ENCODE data around the gene RFFL. TPM values are rescaled to one million over a fixed set of nuclear protein-coding genes. Genes with fewer than 3 reads are reported as not detected.

RFFL gene
- total RNA-seq, 6 donors from 2014 or later, result 17.6 to 30.8 (median 25.3) TPM

GRCh38 chr17:34997355-34997862 is 66.1 kb downstream of the RFFL start:
- no peak for TF ChIP-seq POLR2AphosphoS5 (IDR thresholded peaks at IDR 0.05)
- TF ChIP-seq, protein P1, sequence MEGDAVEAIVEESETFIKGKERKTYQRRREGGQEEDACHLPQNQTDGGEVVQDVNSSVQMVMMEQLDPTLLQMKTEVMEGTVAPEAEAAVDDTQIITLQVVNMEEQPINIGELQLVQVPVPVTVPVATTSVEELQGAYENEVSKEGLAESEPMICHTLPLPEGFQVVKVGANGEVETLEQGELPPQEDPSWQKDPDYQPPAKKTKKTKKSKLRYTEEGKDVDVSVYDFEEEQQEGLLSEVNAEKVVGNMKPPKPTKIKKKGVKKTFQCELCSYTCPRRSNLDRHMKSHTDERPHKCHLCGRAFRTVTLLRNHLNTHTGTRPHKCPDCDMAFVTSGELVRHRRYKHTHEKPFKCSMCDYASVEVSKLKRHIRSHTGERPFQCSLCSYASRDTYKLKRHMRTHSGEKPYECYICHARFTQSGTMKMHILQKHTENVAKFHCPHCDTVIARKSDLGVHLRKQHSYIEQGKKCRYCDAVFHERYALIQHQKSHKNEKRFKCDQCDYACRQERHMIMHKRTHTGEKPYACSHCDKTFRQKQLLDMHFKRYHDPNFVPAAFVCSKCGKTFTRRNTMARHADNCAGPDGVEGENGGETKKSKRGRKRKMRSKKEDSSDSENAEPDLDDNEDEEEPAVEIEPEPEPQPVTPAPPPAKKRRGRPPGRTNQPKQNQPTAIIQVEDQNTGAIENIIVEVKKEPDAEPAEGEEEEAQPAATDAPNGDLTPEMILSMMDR (IDR thresholded peaks at IDR 0.05), result no peak
- no peak for TF ChIP-seq POLR2A (IDR thresholded peaks at IDR 0.05)
- no peak for TF ChIP-seq EP300 (IDR thresholded peaks at IDR 0.05)
- ATAC-seq (ENCODE audit: low FRiP score in 2 of 2), result peak in 1 of 2 donors; percentile 57
- H3K27ac ChIP-seq, result peak overlapping the region; percentile 27 to 54 (median 49)

GRCh38 chr17:34996422-34997285 is 66.9 kb downstream of the RFFL start:
- TF ChIP-seq POLR2AphosphoS5 (IDR thresholded peaks at IDR 0.05), result no peak
- TF ChIP-seq, protein P1 (IDR thresholded peaks at IDR 0.05), result no peak
- TF ChIP-seq EP300 (IDR thresholded peaks at IDR 0.05), result no peak
- no peak for TF ChIP-seq POLR2A (IDR thresholded peaks at IDR 0.05)
- Histone ChIP-seq H3K9me3 (no peaks in the 10 kb centered on the region), H3K27me3 (no peaks in the 10 kb centered on the region), H3K27ac (peak overlapping the region in 3 of 4 donors; percentile 24 to 53 (median 52)), H3K4me1 (peaks cover 9 to 17% (median 13%) of the 10 kb centered on the region in 4 donors), H3K4me3 (no peak overlapping the region), H3K36me3 (peaks cover 0 to 85% (median 45%) of the 10 kb centered on the region in 4 donors)
- no peak for ATAC-seq (ENCODE audit: low FRiP score in 2 of 2)
- no peak for DNase-seq
- WGBS, 2 donors, result 70 to 78% methylated on average over 3 of the region's 3 CpGs

More at GRCh38 chr17:34997355-34997862, 66.1 kb downstream of the RFFL start:
- DNase-seq, result peak in 1 of 2 donors; percentile 64
- H3K27me3 ChIP-seq, result no peaks in the 10 kb centered on the region
- H3K36me3 ChIP-seq, result peaks cover 0 to 85% (median 44%) of the 10 kb centered on the region in 4 donors
- no peak overlapping the region for H3K4me3 ChIP-seq
- H3K4me1 ChIP-seq, result peaks cover 9 to 16% (median 13%) of the 10 kb centered on the region in 4 donors
- H3K9me3 ChIP-seq, result no peaks in the 10 kb centered on the region
- 57% methylated on average over 11 of the region's 11 CpGs for WGBS, 2 donors

DNA sequence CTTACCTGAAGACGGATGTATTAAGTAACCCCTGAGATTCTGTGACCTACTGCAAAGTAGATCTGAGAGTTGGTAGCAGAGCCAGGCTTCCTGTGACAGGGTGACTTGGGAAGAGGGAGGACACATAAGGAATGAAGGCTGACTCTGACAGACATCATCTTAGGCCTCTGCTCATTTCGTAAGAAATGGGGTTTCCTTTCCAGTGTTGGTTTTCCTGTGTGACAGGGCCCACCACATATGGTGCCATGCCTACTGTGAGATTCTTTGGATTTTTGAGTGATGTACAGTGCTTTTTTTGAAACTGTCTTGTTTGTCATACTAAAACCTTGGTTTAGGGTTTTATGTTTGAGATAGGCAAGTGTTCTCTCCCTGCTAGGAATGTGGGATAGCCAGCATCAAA is 70.5 kb downstream of the RFFL start:
- TF ChIP-seq POLR2A (IDR thresholded peaks at IDR 0.05) (no peak), POLR2AphosphoS5 (IDR thresholded peaks at IDR 0.05) (no peak), EP300 (IDR thresholded peaks at IDR 0.05) (no peak)
- TF ChIP-seq, protein P1 (IDR thresholded peaks at IDR 0.05), result no peak
- WGBS, 2 donors, result 59 to 73% methylated on average over 2 of the region's 2 CpGs
- peaks cover 4 to 88% (median 50%) of the 10 kb centered on the region in 4 donors for H3K36me3 ChIP-seq
- H3K27ac ChIP-seq, result no peak overlapping the region
- ATAC-seq (ENCODE audit: low FRiP score in 2 of 2) (no peak), DNase-seq (no peak)
- H3K9me3 ChIP-seq, result no peaks in the 10 kb centered on the region
- no peak overlapping the region for H3K4me3 ChIP-seq
- no peaks in the 10 kb centered on the region for H3K27me3 ChIP-seq
- peaks cover 9 to 22% (median 16%) of the 10 kb centered on the region in 4 donors for H3K4me1 ChIP-seq

GRCh38 chr17:34991606-34992005 is 71.9 kb downstream of the RFFL start:
- no peak for ATAC-seq (ENCODE audit: low FRiP score in 2 of 2)
- TF ChIP-seq POLR2AphosphoS5 (IDR thresholded peaks at IDR 0.05), result no peak
- TF ChIP-seq EP300 (IDR thresholded peaks at IDR 0.05), result no peak
- TF ChIP-seq POLR2A (IDR thresholded peaks at IDR 0.05), result no peak
- TF ChIP-seq, protein P1 (IDR thresholded peaks at IDR 0.05), result no peak
- peaks cover 0 to 11% (median 5%) of the 10 kb centered on the region in 4 donors for H3K4me1 ChIP-seq
- DNase-seq, result no peak
- H3K27ac ChIP-seq, result peak overlapping the region in 3 of 4 donors; percentile 24 to 61 (median 54)
- no peaks in the 10 kb centered on the region for H3K27me3 ChIP-seq
- no peaks in the 10 kb centered on the region for H3K9me3 ChIP-seq
- peaks cover 4 to 95% (median 51%) of the 10 kb centered on the region in 4 donors for H3K36me3 ChIP-seq
- 75 to 87% methylated on average over 1 to 3 of the region's 3 CpGs for WGBS, 2 donors
- H3K4me3 ChIP-seq, result no peak overlapping the region
